ENCODE data around the gene IFNA7. TPM values are rescaled to one million over a fixed set of nuclear protein-coding genes. Genes with fewer than 3 reads are reported as not detected.
"Not testable (repeated sequence)": the region's sequence is repeated elsewhere in the genome, so short reads cannot be mapped to it uniquely, and the experiment has no call there.

Gene IFNA7
- not detected for total RNA-seq
- long read RNA-seq: 0 reads

- DNase-seq (ENCODE audit: low spot score): peak; percentile 16
These were observed at the start of gene IFNA7 for GRCh38 chr9:21202105-21202504. TSS of gene IFNA7 (minus strand) at chr9:21202205. CDS start at chr9:21202165, 40 bp downstream.

- DNase-seq (ENCODE audit: low spot score): no peak
These were observed 49.6 kb upstream of the IFNA7 start for GRCh38 chr9:21251638-21252037.

DNA sequence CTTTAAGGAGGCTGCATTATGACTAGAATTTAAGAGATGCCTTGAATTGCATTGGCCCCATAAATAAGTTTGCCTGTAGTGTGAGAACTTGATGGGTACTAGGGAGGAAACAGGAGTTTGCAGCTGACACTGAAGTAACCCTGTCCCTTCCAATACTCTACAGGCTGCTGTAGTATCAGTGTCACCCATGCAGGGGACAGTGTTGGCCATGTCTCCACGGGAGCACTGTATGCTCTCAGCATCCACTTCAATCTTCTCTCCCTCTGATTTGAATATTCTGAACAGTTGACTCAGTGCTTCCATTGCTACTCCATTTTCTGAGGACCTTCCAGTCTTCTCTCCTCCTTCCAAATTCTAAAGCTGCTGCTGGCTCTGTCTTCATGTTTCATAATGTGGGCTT, 49.2 kb upstream of the IFNA7 start:
- DNase-seq (ENCODE audit: low spot score): no peak

DNA sequence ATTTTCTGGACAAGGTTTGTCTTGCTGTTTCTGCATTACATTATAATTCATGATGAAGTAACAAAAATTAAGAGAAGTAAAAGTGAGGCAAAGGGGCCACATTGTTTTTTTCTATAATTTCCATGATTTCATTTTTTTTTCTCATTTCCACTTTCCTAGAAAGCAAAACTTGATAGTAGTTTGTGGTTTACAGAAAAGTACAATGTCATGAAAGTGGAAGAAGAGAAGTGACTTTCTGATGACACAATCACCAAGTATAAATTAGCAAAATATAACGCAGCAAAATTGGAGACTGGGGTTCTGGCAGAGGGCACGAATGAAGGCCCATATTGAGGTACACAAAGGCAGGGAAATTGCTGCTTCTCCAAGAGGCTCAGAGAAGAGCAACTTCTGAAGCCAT, 42.8 kb upstream of the IFNA7 start:
- no peak for DNase-seq (ENCODE audit: low spot score)

- no peak for DNase-seq (ENCODE audit: low spot score)
These were observed 37.9 kb upstream of the IFNA7 start, which contains the start of gene IFNA14 for GRCh38 chr9:21239911-21240310. TSS of gene IFNA14 (minus strand) at chr9:21240005. CDS start at chr9:21239935, 70 bp downstream.

DNA sequence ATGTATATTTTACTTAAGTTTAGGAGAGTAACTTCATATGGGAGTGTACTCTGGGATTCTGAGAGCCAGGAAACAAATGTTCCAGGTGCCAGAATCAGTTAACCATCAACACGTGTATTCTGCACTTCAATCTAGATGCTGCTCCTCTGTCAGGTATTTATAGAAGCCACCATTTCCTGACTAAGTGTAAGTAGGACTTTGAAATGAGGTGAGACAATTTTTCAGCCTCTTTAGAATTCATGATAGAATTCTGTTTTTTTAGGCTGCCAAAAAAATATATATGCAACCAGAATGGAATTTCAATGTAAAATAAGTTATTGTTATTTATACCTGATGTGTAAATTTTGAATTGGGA, 34.3 kb upstream of the IFNA7 start:
- DNase-seq (ENCODE audit: low spot score): not testable (repeated sequence)

DNA sequence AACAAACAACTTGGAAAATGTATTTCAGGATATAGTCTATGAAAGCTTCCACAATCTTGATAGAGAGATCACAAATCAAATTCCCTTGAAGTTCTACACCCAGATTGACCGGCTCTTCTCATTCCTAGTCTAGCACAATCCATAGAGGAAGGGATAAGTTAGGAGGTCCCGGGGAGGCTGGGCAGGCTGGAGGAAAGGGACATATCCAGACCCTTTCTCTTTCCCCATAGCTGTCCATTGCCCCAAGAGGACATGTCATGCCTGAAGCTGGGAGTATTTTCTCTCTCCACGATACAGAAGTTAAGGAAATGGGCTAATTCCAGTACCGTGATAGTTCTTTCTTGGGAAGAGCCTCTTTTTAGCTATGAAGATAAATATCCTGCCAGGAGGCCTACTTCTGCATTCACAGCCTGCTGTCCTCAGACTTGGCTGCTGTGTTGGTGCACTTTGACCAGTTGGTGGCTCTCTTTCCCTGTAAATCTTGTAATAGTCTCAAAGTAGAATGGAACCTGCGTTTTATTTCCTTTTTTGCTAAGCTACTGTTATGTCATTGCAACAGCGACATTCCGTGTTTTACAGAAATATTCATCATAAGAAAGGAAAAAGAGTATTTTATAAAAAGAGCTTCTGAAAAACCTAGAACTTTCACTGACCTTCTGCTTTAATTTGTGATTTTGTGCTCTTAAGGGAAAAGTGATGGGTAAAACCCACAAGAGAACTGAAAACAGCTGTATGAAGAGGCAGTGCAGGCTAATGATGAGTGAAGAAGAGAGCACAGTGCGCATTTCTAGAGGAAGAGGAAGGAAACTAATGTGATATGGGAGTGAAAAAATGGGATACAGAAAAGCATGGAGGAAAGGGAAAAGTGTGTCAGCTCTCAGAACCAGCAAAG, 33.7 kb upstream of the IFNA7 start:
- DNase-seq (ENCODE audit: low spot score): not testable (repeated sequence)

DNA sequence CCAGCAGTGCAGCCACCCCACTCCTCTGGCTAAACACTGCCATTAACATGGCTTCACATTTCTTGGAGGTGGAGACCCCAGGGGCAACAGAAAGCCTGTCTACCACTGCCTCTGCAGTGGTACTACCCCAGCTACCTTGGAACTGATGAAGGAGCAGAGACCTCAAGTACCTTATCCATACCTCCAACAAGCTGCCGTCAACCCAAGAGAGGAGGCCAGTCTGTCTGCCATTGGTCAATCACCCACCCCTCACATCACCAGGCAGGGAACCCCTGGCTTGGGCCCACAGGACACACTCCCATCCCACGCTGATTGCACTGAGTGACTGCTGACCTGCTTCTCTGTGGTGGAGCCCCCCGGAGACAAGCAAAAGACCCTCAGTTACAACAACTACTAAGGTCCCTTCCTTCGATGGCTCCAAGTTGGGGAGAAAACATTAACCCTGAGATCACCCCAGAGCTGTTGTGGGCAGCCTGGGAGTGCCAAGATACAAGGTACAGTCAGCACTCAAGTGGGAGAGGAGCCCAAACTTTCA, 32.2 kb upstream of the IFNA7 start:
- peak; percentile 71 for DNase-seq (ENCODE audit: low spot score)

GRCh38 chr9:21233258-21233657, 31.3 kb upstream of the IFNA7 start:
- no peak for DNase-seq (ENCODE audit: low spot score)

DNA sequence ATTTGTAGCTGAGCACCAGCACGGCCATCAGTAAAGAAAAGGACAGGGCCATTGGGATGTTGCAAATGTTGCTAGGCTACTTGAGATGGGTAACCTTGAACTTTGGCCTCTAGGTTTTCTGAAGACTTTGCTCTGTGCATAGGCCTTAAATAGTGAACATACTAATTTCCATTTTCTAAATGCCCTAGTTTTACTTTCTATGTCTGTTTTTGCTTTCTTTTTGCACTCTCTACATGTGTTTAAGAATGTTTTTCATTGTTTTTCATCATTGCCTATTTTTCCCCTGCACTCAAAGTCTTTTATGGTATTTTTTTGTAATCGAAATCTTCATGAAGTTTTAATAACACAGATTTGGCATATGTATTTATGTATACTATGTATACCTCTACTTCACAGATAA, 26.1 kb upstream of the IFNA7 start, which contains the start of gene IFNA17:
IFNA17 (minus strand) TSS at position 101 of the 400 bp plus-strand sequence; CDS start at position 52, 49 bp downstream.
- no peak for DNase-seq (ENCODE audit: low spot score)

- not testable (repeated sequence) for DNase-seq (ENCODE audit: low spot score)
These were observed 15.2 kb upstream of the IFNA7 start, which contains the start of gene IFNA16 for GRCh38 chr9:21217211-21217610. TSS of gene IFNA16 (minus strand) at chr9:21217311. CDS start at chr9:21217305, 6 bp downstream.

DNA sequence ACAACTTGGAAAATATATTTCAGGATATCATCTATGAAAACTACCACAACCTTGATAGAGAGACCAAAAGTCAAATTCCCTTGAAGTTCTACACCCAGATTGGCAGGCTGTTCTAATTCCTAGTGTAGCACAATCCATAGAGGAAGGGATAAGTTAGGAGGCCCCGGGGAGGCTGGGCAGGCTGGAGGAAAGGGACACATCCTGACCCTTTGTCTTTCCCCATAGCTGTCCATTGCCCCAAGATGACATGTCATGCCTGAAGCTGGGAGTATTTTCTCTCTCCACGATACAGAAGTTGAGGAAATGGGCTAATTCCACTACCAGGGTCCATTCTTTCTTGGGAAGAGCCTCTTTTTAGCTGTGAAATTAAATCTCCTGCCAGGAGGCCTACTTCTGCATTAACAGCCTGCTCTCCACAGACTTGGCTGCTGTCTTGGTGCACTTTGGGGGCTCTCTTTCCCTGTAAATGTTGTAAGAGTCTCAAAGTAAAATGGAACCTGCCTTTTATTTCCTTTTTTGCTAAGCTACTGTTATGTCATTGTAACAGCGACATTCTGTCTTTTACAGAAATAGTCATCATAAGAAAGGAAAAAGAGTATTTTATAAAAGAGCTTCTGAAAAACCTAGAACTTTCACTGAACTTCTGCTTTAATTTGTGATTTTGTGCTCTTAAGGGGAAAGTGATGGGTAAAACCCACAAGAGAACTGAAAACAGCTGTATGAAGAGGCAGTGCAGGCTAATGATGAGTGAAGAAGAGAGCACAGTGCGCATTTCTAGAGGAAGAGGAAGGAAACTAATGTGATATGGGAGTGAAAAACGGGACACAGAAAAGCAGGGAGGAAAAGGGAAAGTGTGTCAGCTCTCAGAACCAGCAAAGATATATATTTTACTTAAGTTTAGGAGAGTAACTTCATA, 11.7 kb upstream of the IFNA7 start:
- DNase-seq (ENCODE audit: low spot score): not testable (repeated sequence)

- peak; percentile 55 for DNase-seq (ENCODE audit: low spot score)
These were observed 10.2 kb upstream of the IFNA7 start for GRCh38 chr9:21212160-21212559.

- not testable (repeated sequence) for DNase-seq (ENCODE audit: low spot score)
These were observed 8.8 kb upstream of the IFNA7 start for GRCh38 chr9:21210782-21211181.

- peak; percentile 65 for DNase-seq (ENCODE audit: low spot score)
These were observed 8.3 kb upstream of the IFNA7 start for GRCh38 chr9:21210311-21210710.

DNA sequence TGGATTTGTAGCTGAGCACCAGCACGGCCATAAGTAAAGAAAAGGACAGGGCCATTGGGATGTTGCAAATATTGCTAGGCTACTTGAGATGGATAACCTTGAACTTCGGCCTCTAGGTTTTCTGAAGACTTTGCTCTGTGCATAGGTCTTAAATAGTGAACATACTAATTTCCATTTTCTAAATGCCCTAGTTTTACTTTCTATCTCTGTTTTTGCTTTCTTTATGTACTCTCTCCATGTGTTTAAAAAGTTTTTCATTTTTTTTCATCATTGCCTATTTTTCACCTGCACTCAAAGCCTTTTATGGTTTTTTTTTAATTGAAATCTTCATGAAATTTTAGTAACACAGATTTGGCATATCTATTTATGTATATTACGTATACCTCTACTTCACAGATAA, 5.0 kb upstream of the IFNA7 start, which contains the start of gene IFNA10:
IFNA10 (minus strand) TSS at position 101 of the 400 bp plus-strand sequence; CDS start at position 55, 46 bp downstream.
- DNase-seq (ENCODE audit: low spot score): not testable (repeated sequence)

GRCh38 chr9:21205204-21205603, 3.2 kb upstream of the IFNA7 start:
- no peak for DNase-seq (ENCODE audit: low spot score)

GRCh38 chr9:21194867-21195776, 6.9 kb downstream of the IFNA7 start:
- not testable (repeated sequence) for DNase-seq (ENCODE audit: low spot score)

DNA sequence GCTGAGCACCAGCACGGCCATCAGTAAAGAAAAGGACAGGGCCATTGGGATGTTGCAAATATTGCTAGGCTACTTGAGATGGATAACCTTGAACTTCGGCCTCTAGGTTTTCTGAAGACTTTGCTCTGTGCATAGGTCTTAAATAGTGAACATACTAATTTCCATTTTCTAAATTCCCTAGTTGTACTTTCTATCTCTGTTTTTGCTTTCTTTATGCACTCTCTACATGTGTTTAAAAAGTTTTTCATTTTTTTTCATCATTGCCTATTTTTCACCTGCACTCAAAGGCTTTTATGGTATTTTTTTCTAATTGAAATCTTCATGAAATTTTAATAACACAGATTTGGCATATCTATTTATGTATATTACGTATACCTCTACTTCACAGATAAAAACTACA, 14.5 kb downstream of the IFNA7 start, which contains the start of gene IFNA4:
IFNA4 (minus strand) TSS at position 101 of the 400 bp plus-strand sequence; CDS start at position 45, 56 bp downstream.
- DNase-seq (ENCODE audit: low spot score): not testable (repeated sequence)
